Prostate gland (tissue), 2 donors: ENCODE measurements around the gene MAP4.

ENCODE experiments used
- POLR2A ChIP-seq: fragments of 450-650 bp; IDR thresholded peaks from one replicate; pipeline ENCODE4 v1.6.1; 2016; ENCODE audit warnings: antibody characterized with exemption, mild to moderate bottlenecking
- POLR2AphosphoS5 ChIP-seq: sonication (generic); formaldehyde crosslinking; IDR thresholded peaks from one replicate; pipeline ENCODE4 v1.6.1; 2017; ENCODE audit warnings: antibody characterized with exemption
- TF ChIP-seq, protein P1 (sequence below), 4 experiments: fragments of 200-600 bp in 2 of 4; fragments of 450-650 bp in 2 of 4; sonication (generic) in 2 of 4; IDR thresholded peaks; 1 replicate in 3 of 4; 2 replicates in 1 of 4; pipeline ENCODE4 v1.5.1; 2016 to 2019; ENCODE audit warnings: antibody characterized with exemption in 4 of 4, mild to moderate bottlenecking in 2 of 4, moderate library complexity in 2 of 4

GRCh38 chr3:48065035-48065434, 48.8 kb upstream of the MAP4 start:
- TF ChIP-seq, protein P1, sequence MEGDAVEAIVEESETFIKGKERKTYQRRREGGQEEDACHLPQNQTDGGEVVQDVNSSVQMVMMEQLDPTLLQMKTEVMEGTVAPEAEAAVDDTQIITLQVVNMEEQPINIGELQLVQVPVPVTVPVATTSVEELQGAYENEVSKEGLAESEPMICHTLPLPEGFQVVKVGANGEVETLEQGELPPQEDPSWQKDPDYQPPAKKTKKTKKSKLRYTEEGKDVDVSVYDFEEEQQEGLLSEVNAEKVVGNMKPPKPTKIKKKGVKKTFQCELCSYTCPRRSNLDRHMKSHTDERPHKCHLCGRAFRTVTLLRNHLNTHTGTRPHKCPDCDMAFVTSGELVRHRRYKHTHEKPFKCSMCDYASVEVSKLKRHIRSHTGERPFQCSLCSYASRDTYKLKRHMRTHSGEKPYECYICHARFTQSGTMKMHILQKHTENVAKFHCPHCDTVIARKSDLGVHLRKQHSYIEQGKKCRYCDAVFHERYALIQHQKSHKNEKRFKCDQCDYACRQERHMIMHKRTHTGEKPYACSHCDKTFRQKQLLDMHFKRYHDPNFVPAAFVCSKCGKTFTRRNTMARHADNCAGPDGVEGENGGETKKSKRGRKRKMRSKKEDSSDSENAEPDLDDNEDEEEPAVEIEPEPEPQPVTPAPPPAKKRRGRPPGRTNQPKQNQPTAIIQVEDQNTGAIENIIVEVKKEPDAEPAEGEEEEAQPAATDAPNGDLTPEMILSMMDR (IDR thresholded peaks at IDR 0.05), result no peak
- TF ChIP-seq POLR2A (no peak), POLR2AphosphoS5 (no peak)
